Osteoblast (primary cell): ENCODE measurements around the gene STK32B. TPM values are rescaled to one million over a fixed set of nuclear protein-coding genes. Genes with fewer than 3 reads are reported as not detected.

Experiments used
- DNase-seq: peaks from one replicate; pipeline ENCODE4 v3.0.0; 2011; ENCODE audit warnings: low spot score, mixed read lengths; ENCODE audit not compliant: insufficient read length; ENCODE audit errors: missing footprints
- H2AFZ ChIP-seq: 2 replicates; pipeline ENCODE4 v1.6.0; 2011; ENCODE audit warnings: mild to moderate bottlenecking, low read length
- H3K27ac ChIP-seq: 2 replicates; pipeline ENCODE4 v1.5.1; 2011; ENCODE audit warnings: mild to moderate bottlenecking, low read depth, low read length, moderate library complexity
- H3K27me3 ChIP-seq: 2 replicates; pipeline ENCODE4 v1.6.0; 2012; ENCODE audit warnings: mild to moderate bottlenecking, control low read depth, inconsistent platforms, low read length, moderate library complexity; ENCODE audit not compliant: insufficient read depth
- H3K36me3 ChIP-seq: 2 replicates; pipeline ENCODE4 v1.5.1; 2011; ENCODE audit warnings: mild to moderate bottlenecking, low read length, control low read depth, moderate library complexity; ENCODE audit not compliant: insufficient read depth
- H3K4me1 ChIP-seq: 2 replicates; pipeline ENCODE4 v1.5.1; 2011; ENCODE audit warnings: mild to moderate bottlenecking, low read length, control low read depth, moderate library complexity; ENCODE audit not compliant: insufficient read depth
- H3K4me2 ChIP-seq: 2 replicates; pipeline ENCODE4 v1.6.0; 2011; ENCODE audit warnings: mild to moderate bottlenecking, low read length; ENCODE audit not compliant: insufficient read depth
- H3K4me3 ChIP-seq: fragments of 200-600 bp; sonication (generic); 3 replicates; pipeline ENCODE4 v1.5.1; 2012; ENCODE audit warnings: mild to moderate bottlenecking, low read length, inconsistent platforms; ENCODE audit not compliant: insufficient read depth
- H3K79me2 ChIP-seq: 2 replicates; pipeline ENCODE4 v1.6.0; 2012; ENCODE audit warnings: mild to moderate bottlenecking, low read length, control low read depth, inconsistent platforms; ENCODE audit not compliant: insufficient read depth
- H3K9me3 ChIP-seq: 2 replicates; pipeline ENCODE4 v1.5.1; 2011; ENCODE audit warnings: low read depth, low read length, control low read depth
- H4K20me1 ChIP-seq: 2 replicates; pipeline ENCODE4 v1.6.0; 2012; ENCODE audit warnings: mild to moderate bottlenecking, low read length, control low read depth; ENCODE audit not compliant: insufficient read depth
- total RNA-seq: library from RNA; depleted of rRNA; stranded (reverse); fragments of >200 nt; gene quantifications from 2 replicates; pipeline ENCODE4 v1.2.3, GENCODE V29; 2012
- TF ChIP-seq, protein P1 (sequence below): IDR thresholded peaks from 2 replicates; pipeline ENCODE4 v1.5.1; 2011; ENCODE audit warnings: mild to moderate bottlenecking, low read depth, low read length, moderate library complexity; ENCODE audit errors: extremely low read depth

STK32B gene
- total RNA-seq, 1 donor: 1.1 TPM

- Histone ChIP-seq H3K4me3 (no peak overlapping the region), H3K4me1 (peaks cover 14% of the 10 kb centered on the region), H2AFZ (no peak overlapping the region), H3K79me2 (no peaks in the 10 kb centered on the region), H3K36me3 (no peaks in the 10 kb centered on the region), H3K4me2 (no peak overlapping the region), H3K27me3 (peaks cover 13% of the 10 kb centered on the region), H4K20me1 (no peaks in the 10 kb centered on the region), H3K9me3 (no peaks in the 10 kb centered on the region), H3K27ac (no peak overlapping the region)
- DNase-seq: no peak
- TF ChIP-seq, protein P1, sequence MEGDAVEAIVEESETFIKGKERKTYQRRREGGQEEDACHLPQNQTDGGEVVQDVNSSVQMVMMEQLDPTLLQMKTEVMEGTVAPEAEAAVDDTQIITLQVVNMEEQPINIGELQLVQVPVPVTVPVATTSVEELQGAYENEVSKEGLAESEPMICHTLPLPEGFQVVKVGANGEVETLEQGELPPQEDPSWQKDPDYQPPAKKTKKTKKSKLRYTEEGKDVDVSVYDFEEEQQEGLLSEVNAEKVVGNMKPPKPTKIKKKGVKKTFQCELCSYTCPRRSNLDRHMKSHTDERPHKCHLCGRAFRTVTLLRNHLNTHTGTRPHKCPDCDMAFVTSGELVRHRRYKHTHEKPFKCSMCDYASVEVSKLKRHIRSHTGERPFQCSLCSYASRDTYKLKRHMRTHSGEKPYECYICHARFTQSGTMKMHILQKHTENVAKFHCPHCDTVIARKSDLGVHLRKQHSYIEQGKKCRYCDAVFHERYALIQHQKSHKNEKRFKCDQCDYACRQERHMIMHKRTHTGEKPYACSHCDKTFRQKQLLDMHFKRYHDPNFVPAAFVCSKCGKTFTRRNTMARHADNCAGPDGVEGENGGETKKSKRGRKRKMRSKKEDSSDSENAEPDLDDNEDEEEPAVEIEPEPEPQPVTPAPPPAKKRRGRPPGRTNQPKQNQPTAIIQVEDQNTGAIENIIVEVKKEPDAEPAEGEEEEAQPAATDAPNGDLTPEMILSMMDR: no peak
Measured at GRCh38 chr4:5041699-5042098, 9.6 kb upstream of the STK32B start.

- TF ChIP-seq, protein P1: no peak
- no peak for DNase-seq
- no peak overlapping the region for H3K4me2 ChIP-seq
- H3K27ac ChIP-seq: no peak overlapping the region
- H4K20me1 ChIP-seq: no peaks in the 10 kb centered on the region
- peaks cover 13% of the 10 kb centered on the region for H3K27me3 ChIP-seq
- no peaks in the 10 kb centered on the region for H3K9me3 ChIP-seq
- H3K4me1 ChIP-seq: peaks cover under 1% of the 10 kb centered on the region
- H3K36me3 ChIP-seq: no peaks in the 10 kb centered on the region
- no peak overlapping the region for H3K4me3 ChIP-seq
- H2AFZ ChIP-seq: no peak overlapping the region
- no peaks in the 10 kb centered on the region for H3K79me2 ChIP-seq
Measured at GRCh38 chr4:5043579-5043978, 7.7 kb upstream of the STK32B start.

GRCh38 chr4:5044341-5044740 is 6.9 kb upstream of the STK32B start:
- no peaks in the 10 kb centered on the region for H3K79me2 ChIP-seq
- no peak for DNase-seq
- H3K27me3 ChIP-seq: peaks cover 13% of the 10 kb centered on the region
- no peaks in the 10 kb centered on the region for H3K9me3 ChIP-seq
- no peak overlapping the region for H2AFZ ChIP-seq
- H3K4me3 ChIP-seq: no peak overlapping the region
- H3K36me3 ChIP-seq: no peaks in the 10 kb centered on the region
- no peak overlapping the region for H3K27ac ChIP-seq
- no peaks in the 10 kb centered on the region for H4K20me1 ChIP-seq
- no peak overlapping the region for H3K4me2 ChIP-seq
- H3K4me1 ChIP-seq: no peaks in the 10 kb centered on the region
- TF ChIP-seq, protein P1: no peak

DNA sequence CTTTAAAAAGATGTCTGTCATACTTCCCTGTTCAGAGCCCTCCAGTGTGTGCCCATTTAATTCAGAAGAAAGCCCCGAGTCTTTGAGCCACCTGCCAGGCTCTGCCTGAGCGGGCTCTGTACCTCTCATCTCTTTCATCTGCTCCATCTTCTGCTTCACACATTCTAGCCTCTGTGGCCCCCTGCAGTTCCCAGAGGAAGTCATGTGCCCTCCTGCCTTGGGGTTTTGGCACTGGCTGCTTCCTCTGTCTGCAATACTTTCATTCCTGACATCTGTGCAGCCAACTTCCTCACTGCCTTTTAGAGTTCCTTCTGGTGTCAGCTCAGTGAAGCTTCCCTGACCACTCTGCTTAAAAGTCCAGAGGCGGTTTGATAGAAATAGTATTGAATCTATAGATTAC is 6.2 kb upstream of the STK32B start:
- TF ChIP-seq, protein P1: no peak
- Histone ChIP-seq H2AFZ (no peak overlapping the region), H4K20me1 (no peaks in the 10 kb centered on the region), H3K79me2 (no peaks in the 10 kb centered on the region), H3K27ac (no peak overlapping the region), H3K4me1 (no peaks in the 10 kb centered on the region), H3K9me3 (no peaks in the 10 kb centered on the region), H3K27me3 (peaks cover 13% of the 10 kb centered on the region), H3K4me2 (no peak overlapping the region), H3K36me3 (no peaks in the 10 kb centered on the region), H3K4me3 (no peak overlapping the region)
- DNase-seq: no peak
